GM12875 (cell line): ENCODE measurements around the gene OR2T5.
"Not testable (repeated sequence)": the region's sequence is repeated elsewhere in the genome, so short reads cannot be mapped to it uniquely, and the experiment has no call there.

Source experiments
- H3K4me3 ChIP-seq: one replicate; pipeline ENCODE4 v1.5.1; 2011; ENCODE audit warnings: low read depth, low read length, control low read depth
- TF ChIP-seq, protein P1 (sequence below): IDR thresholded peaks from 2 replicates; pipeline ENCODE4 v1.5.1; 2011; ENCODE audit warnings: low read depth, mild to moderate bottlenecking, control low read depth, inconsistent platforms, low read length, moderate library complexity, borderline replicate concordance; ENCODE audit not compliant: insufficient read depth

The OR2T5 gene, protein sequence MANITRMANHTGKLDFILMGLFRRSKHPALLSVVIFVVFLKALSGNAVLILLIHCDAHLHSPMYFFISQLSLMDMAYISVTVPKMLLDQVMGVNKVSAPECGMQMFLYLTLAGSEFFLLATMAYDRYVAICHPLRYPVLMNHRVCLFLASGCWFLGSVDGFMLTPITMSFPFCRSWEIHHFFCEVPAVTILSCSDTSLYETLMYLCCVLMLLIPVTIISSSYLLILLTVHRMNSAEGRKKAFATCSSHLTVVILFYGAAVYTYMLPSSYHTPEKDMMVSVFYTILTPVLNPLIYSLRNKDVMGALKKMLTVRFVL

DNA sequence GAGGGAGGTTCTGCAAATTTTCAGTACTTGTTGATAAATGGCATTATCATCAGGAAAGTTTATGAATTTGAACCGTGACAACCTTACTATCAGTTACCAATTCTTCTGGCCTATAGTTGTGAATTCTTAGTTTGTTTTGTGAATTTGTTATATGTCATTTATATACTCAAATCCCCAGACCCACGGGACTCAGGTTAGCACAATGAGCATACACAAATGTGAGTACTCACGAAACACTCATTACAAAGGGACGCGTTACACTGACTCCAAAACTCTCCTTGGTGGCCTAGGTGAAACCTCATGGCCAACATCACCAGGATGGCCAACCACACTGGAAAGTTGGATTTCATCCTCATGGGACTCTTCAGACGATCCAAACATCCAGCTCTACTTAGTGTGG, at the start of gene OR2T5:
OR2T5 (plus strand) TSS at position 301 of the 400 bp plus-strand sequence; CDS start at position 301, 0 bp downstream.
- H3K4me3 ChIP-seq: not testable (repeated sequence)

DNA sequence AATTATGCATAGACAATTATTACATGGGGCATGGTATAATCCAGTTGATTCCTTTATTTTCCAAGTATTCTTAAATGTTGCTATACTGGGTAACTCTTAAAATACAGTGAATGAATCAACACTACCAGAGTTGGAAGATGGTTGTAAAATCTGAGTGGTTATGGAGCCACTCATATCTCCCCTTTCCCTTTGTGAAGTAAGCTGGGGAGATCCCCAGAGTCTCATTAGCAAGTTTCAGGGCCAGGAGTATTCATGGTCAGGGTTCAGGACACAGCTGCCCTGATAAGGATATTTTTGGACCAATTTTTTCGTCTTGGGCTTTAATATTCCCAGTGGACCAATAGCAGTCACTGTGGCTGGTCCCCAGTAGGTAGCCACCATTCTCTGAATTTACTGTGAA, 49.7 kb upstream of the OR2T5 start:
- not testable (repeated sequence) for H3K4me3 ChIP-seq

DNA sequence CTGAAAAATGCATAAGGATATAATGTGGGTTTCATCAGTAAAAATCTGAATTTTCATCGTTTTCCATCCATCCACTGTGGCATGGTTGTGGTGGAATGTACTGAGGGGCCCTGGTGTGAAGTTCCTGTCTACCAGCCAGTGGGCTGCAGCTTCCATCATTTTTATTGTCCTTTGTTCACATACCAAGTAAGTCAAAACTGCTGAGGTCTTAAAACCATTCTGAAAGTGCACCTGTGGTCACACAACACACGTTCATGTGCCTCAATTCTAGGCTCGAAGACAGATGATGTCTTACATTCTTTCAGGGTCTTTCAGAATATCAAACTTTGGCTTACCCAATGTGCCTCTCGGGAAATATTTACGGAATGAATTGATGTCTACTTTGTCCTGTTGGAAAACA, 49.1 kb upstream of the OR2T5 start:
- H3K4me3 ChIP-seq: not testable (repeated sequence)

DNA sequence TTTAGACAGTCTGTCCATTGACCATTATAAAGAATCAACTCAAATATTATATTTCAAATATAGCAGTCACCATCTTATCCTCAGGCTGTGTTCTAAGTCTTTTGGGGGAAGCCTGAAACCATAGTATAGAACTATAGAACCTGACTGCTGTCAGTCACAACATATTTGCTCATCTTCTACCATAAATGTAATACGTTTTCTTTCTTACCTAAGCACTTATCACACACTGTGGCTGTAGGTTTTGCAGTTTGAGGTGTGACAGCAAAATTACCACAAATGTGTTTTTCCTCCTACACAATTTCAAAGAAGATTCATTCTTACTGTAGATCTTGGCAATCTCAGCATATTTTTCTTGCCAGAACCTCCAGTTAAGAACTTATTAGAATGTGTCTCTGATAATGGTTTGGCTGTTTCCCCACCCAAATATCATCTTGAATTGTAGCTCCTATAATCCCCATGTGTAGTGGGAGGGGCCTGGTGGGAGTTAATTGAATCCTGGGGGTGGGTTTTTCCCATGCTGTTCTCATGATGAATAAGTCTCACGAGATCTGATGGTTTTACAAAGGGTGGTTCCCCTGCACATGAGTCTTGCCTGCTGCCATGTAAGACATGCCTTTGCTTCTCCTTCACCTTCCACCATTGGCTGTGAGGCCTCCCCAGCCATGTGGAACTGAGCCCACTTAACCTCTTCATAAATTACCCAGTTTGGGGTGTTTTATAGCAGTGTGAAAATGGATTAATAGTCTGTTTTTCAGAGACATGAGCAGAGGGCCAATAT, 45.7 kb upstream of the OR2T5 start:
- not testable (repeated sequence) for H3K4me3 ChIP-seq

DNA sequence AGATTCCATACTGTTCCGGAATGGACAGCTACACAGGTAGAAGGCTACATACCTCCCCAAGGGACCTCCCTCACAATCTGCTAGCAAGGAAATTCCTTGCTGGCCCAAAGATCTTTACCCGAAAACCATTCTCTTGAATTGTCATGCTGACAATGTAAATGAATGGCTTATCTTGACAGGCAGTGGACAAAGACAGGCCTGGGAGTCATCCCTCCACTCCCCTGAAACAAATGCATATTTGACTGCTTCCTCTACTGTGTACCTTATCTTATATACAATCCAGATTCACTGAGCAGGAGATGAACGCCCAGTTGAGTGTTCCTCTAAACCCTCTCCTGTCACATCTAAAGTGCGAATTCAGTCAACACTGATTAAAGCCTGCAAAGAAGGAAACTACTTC, 43.8 kb upstream of the OR2T5 start:
- H3K4me3 ChIP-seq: not testable (repeated sequence)

DNA sequence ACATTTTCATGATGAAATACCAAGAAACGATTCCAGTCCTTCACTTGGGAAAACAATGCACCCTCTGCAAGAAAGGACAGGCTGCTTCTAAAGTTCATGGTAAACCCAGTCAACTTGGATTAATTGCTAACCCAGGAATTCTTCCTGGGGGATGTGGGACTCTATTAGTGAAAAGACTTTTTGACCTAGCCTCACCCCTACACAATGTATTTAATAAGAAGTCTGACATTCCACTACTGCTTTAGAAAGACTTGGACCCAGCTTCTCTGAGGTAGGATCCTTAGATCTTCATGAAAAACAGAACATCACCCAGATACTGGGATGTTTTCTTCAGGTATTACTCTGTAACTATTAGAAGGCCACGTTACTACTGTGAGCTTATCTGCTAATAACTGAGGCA, 43.0 kb upstream of the OR2T5 start, which contains the start of gene OR2T2:
OR2T2 (plus strand) TSS at position 239 of the 400 bp plus-strand sequence. CDS start 7,161 bp downstream, outside the sequence.
- not testable (repeated sequence) for H3K4me3 ChIP-seq

DNA sequence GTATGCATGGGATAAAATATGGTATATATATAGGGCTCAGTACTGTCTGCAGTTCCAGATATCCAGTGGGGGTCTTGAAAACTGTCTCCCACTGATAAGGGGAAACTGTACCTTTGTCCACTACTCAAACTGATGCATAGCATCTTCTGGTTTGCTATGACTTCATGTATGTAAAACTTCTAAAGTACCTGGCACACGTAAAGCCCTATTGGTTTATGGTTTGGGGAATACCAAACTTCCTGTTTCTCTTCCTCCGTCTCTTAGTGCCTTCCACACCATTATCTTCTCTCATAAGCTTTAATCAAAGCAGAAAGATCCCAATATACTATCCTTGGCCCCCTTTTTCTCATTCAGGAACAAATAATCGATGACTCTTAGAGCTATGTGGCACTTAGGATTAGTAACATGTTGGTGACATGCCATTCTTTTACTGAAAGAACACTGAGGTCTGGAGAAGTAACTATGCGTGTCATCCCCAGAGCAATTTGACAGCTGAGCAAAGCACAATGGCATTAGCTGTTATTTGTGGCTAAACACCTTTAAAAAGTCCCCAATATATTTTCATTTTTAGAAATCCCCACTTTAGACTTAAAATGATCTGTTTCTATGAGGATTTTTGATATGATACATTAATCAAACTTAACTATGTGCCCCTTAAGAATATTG, 39.8 kb upstream of the OR2T5 start:
- H3K4me3 ChIP-seq: not testable (repeated sequence)

DNA sequence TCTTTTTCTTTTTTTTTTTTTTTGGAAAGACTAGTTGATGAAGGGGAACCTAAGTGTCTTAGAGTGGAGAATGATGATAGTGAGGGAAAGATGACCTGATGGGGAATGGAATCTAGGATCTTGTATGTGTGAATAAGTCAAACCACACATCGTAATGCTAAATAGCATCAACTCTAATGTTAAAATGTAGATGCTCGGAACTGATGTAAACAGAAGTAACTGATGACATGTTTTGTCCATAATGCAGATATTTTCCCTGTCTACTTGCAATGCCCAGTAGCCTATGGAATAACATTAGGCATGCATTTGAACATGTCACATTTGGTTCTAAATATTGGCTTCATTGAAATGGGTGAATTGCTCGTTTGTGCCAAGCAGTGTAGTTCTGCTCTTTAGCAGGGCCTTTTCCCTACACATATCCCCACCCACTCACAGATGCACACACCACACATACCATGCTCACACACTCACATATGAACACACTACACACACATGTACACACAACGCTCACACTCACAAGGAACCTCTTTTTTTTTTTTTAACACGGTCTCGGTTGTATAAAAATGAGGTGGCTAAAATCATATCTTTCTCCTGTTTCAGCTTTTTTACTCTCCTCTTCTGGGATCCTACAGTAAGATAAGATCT, 38.4 kb upstream of the OR2T5 start:
- H3K4me3 ChIP-seq: not testable (repeated sequence)

DNA sequence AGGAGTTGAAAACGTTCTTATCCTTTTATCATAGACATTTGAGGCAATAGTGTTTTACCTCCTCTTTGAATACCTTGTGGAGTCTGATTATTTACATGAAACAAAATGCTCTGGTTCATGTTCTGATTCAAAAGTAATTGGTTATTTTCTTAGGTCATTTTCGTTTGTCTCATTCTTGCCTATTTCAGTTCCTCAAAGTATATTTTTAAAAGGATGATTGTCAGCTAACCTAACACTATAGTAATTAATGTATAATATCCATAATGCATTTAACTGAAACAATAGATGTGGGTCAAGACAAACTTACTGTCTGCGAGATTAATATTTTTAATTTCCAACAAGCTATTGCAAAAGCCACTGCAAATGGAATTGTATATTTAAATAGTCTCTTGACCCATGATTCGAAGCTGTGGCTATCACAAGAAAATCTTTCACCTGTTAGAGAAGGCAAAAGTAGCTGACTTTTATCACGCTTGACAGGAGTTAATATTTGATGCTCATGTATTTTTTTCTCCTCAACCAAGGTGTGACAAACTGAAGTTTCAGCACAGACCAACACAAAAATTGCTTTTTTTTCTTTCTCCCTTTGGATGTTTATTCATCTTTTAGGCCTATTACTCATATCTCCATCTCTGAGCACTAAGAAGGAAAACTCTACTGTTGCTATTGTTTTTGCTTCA, 37.8 kb upstream of the OR2T5 start:
- not testable (repeated sequence) for H3K4me3 ChIP-seq

DNA sequence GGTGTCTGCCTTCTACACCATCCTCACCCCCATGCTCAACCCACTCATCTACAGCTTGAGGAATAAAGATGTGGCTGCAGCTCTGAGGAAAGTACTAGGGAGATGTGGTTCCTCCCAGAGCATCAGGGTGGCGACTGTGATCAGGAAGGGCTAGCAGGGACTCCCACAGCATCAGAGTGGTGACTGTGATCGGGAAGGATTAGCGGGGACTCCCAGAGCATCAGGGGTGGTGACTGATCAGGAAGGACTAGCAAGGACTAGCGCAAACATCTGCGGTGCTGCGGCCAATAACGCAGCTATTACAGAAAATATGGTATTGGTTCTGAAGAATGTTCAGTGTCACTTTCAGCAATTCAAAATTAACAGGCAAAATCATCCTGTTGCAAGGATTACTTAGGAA, 34.8 kb upstream of the OR2T5 start:
- not testable (repeated sequence) for H3K4me3 ChIP-seq

DNA sequence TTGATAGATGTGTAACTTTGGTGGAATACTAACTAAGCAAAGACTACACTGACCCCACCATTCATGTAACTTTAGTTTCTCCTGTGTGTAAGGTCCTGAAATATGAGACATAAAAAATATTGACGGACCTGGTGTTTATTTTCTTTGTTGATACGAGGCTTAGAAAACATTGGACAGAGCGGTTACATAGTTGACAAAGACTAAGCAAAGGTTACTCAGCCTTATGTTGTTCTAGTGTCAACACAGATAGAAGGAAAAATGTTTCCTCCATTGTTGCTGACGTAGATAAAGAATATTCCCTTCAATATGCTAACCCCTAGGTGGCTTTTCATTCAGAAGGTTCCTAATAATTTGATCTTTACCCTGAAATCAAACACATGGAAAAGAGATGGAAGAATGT, 33.3 kb upstream of the OR2T5 start:
- H3K4me3 ChIP-seq: not testable (repeated sequence)

DNA sequence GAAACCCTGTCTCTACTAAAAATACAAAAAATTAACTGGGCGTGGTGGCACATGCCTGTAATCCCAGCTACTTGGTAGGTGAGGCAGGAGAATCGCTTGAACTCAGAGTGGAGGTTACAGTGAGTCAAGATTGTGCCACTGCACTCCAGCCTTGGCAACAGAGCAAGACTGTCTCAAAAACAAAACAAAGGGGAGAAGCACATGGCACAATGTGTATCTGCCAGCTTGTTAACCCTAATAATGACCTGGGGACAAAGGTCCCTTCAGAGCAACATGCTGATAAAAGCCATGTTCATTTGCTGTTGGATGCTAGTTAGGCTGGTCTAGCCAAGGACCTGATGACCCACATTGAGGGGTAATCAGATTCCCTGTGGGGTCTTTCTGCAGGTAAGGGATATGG, 31.8 kb upstream of the OR2T5 start:
- H3K4me3 ChIP-seq: not testable (repeated sequence)

DNA sequence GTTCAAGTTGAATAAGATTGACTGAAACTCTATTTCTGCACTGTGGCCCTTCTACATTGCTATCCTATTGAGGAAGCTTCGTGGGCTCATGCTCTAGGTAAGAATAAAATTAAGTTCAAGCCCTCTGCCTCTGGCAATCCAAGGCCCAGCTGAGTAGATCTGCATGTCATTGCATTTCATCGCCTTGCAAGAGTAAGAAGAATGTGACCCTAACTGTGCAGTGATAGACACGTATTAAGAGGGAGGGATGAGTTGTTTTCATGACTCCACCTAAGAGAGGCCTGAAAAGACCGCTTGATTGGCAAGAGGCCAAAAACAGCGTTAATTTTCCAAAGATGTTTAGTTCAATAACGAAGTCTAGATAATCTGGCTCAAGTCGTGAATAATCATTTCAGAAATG, 29.3 kb upstream of the OR2T5 start:
- not testable (repeated sequence) for H3K4me3 ChIP-seq

DNA sequence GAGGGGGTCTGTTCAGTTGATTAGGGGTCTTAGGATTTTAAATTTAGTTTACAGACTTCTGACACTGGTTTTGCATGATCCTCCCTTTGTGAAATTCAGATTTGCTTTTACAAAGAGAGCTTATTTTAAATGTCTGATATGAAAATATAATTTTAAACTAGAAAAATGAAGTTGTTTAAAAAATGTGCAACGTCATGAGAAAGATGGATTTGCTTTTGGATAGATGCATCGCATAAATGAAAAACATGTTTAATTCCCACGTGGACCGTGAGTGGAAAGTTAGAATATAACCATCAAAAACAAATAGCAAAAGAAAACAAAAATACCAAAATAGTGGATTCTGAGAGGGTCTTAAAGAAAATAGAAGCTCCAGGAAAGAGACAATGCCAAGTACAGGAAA, 17.2 kb upstream of the OR2T5 start:
- H3K4me3 ChIP-seq: no peak overlapping the region
- TF ChIP-seq, protein P1, sequence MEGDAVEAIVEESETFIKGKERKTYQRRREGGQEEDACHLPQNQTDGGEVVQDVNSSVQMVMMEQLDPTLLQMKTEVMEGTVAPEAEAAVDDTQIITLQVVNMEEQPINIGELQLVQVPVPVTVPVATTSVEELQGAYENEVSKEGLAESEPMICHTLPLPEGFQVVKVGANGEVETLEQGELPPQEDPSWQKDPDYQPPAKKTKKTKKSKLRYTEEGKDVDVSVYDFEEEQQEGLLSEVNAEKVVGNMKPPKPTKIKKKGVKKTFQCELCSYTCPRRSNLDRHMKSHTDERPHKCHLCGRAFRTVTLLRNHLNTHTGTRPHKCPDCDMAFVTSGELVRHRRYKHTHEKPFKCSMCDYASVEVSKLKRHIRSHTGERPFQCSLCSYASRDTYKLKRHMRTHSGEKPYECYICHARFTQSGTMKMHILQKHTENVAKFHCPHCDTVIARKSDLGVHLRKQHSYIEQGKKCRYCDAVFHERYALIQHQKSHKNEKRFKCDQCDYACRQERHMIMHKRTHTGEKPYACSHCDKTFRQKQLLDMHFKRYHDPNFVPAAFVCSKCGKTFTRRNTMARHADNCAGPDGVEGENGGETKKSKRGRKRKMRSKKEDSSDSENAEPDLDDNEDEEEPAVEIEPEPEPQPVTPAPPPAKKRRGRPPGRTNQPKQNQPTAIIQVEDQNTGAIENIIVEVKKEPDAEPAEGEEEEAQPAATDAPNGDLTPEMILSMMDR: no peak

DNA sequence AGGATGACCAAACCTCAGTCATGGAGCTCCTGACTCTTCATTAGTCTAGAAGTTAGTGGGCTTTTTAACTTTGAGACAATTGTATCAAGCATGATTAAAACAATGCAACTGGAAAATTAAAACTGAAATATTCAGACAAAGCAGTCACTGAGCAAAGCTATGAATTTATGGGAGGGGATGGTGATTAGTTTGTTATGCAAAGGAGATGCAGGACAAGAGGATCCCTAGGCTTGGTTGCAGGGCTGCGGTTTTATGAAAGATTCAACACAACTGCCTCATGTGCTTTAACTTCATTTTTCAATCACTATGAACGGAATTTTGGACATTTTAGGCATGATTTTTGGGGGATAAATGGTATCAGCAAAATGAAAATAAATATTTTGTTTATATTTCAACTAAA, 16.3 kb upstream of the OR2T5 start:
- not testable (repeated sequence) for H3K4me3 ChIP-seq

DNA sequence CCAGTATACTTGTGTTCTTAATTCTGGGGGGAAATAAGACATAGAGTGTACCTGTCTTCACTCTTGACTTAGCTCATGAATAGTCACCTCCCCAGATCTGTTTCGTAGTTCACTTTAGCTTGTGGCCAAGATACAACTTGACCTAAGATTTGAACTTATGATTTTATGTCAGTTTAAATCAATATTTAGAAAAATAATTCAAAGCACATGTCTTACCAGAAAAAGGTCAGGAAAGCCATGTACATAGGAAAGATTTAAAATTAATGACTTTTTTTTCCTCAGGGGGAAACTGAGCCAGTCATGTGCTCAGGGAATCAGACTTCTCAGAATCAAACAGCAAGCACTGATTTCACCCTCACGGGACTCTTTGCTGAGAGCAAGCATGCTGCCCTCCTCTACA, 15.3 kb upstream of the OR2T5 start, which contains the start of gene OR2T3:
OR2T3 (plus strand) TSS at position 301 of the 400 bp plus-strand sequence; CDS start at position 301, 0 bp downstream.
- not testable (repeated sequence) for H3K4me3 ChIP-seq

DNA sequence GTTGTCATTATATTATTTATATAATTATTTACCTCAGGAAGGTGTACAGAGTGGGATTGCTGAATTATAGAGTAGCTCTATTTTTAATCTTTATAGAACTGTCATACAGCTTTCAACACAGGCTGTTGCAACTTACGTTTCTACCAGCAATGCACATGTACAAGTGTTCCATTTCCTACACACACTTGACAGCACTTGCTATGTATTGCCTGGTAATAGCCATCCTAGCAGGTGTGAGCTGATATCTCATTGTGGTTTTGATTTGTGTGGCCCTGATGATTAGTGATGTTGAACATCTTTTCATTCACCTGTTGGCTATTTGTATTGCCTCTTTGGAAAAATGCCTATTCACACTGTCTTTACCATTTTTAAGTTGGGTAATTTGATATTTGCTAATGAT, 12.7 kb upstream of the OR2T5 start:
- not testable (repeated sequence) for H3K4me3 ChIP-seq

DNA sequence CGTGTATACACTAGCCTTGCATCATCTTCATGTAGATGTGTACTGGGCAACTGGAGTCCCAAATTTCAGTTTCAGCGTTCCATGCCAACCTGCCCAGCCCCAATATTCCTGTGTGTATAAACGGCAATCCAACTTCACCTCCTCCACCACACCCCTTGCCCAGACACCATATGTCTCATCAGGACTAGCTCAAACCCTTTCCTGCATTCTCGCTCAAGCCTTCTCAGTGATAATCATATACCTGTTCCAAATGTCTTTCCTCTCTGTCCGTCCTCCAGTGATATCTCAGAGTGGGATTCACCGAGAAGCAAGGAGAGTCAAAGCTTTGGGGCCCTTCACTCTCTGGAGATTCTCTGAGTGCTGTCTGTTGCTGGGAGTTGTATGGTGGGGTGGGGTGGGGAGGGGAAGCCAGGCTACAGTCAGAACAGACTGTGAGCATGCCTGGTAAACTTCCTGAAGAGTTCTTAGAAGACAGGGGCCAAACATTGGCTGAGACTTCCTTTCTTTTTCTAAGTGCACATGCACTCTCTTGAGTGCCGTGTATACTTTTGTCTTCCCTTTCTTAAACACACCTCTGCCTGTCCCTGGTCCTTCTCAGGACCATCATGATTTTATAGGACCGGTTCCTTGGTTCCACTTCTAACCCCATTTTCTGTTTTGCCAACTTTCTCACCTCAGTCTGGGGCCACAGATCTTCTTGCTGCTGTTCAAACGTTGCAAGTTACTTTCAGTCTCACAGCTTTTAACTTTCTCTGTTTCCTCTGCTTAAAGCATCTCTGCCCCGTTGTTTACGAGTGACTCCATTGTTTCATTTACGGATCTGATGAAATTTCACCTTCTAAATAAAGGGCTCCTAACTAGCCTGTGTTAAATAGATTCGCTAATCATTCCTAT, 6.5 kb upstream of the OR2T5 start:
- H3K4me3 ChIP-seq: not testable (repeated sequence)
